HK-2 (cell line): ENCODE measurements around the gene ABCC2.
"Not testable (repeated sequence)": the region's sequence is repeated elsewhere in the genome, so short reads cannot be mapped to it uniquely, and the experiment has no call there.

Experiments
- DNase-seq: peaks from one replicate; pipeline ENCODE4 v3.0.0-alpha.2; 2018; ENCODE audit not compliant: unreplicated experiment

ABCC2 gene

GRCh38 chr10:99852481-99853213 lies 70.2 kb downstream of the ABCC2 start:
- DNase-seq, result no peak

- DNase-seq, result no peak
Measured at GRCh38 chr10:99853655-99854054, 71.2 kb downstream of the ABCC2 start.

GRCh38 chr10:99854860-99855259 lies 72.4 kb downstream of the ABCC2 start:
- DNase-seq, result no peak

DNA sequence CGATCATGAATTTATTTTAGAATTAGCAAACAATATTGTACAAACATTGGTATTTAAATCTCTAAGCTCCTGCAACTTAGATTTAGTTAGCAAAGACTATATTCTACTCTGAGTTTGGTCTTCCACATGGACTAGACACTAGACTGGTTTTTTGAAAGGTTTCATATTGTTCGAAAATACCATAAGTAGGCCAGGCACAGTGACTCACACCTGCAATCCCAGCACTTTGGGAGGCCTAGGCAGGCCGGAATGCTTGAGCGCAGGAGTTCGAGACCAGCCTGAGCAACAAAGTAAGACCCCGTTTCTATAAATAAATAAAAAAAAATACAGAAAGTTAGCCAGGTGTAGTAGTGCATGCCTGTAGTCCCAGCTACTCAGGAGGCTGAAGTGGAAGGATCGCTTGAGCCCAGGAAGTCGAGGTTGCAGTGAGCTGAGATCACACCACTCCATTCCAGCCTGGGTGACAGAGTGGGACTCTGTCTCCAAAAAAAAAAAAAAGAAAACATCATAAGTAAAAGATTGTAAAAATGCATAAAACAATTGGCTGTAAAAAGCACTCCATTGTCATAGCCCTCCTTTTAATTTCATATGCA lies 73.1 kb downstream of the ABCC2 start:
- DNase-seq, result no peak

GRCh38 chr10:99858849-99859248 lies 76.4 kb downstream of the ABCC2 start:
- DNase-seq, result no peak

DNA sequence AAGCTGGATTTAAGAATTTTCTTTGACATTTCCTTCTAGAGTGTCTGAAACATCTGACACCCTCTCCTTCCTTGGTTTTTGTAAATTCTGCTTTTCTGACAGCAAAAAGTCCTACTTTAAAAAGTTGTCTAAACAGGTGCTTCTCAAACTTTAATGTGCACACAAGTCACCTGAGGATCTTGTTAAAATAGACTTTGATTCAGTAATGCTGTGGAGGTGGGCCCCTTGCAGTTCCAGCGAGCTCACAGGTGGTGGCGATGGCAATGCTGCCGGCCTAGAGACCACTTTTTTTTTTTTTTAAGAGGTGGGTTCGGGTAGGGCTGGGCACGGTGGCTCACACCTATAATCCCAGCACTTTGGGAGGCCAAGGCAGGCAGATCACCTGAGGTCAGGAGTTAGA lies 77.1 kb downstream of the ABCC2 start:
- DNase-seq, result no peak

- no peak for DNase-seq
Measured at GRCh38 chr10:99860466-99860865, 78.0 kb downstream of the ABCC2 start.

- DNase-seq, result not testable (repeated sequence)
Measured at GRCh38 chr10:99863535-99864240, 81.2 kb downstream of the ABCC2 start.

- not testable (repeated sequence) for DNase-seq
Measured at GRCh38 chr10:99867250-99867649, 84.8 kb downstream of the ABCC2 start.

DNA sequence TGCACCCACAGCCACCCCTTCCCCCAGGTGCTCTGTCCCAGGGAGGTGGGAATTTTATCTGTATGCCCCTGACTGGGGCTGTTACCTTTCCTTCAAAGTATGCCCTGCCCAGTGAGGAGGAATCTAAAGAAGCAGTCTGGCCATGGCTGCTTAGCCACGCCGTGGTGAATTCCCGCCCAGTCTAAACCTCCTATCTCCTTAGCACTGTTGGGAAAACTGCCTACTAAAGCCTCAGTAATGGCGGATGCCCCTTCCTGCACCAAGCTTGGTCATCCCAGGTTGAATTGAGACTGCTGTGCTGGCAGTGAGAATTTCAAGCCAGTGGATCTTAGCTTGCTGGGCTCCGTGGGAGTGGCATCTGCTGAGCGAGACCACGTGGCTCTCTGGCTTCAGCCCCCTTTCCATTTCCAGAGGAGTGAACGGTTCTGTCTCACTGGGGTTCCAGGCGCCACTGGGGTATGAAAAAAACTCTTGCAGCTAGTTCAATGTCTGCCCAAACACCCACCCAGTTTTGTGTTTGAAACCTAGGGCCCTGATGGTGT lies 87.2 kb downstream of the ABCC2 start:
- DNase-seq, result no peak

- DNase-seq, result no peak
Measured at GRCh38 chr10:99870123-99870730, 87.8 kb downstream of the ABCC2 start.

- no peak for DNase-seq
Measured at GRCh38 chr10:99872367-99873162, 90.1 kb downstream of the ABCC2 start.

DNA sequence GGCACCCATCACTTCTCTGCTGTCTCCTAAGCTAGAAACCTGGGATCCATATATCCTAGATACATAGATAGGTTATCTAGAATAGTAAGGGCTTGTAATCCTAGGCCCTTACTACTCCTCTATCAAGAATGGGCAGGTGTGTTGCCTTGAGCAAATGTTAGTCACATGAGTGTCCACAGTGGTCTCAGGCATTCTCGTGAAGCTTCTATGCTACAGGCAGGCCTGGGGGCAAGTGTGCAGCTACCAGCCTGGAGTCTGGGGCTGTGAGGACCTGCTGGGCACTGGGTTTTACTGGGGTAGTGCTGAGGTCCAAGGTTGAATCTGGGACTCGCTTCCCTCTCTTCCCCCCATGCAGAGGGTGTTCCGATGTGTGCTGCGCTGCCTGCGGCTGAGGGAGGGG lies 91.4 kb downstream of the ABCC2 start:
- no peak for DNase-seq

DNA sequence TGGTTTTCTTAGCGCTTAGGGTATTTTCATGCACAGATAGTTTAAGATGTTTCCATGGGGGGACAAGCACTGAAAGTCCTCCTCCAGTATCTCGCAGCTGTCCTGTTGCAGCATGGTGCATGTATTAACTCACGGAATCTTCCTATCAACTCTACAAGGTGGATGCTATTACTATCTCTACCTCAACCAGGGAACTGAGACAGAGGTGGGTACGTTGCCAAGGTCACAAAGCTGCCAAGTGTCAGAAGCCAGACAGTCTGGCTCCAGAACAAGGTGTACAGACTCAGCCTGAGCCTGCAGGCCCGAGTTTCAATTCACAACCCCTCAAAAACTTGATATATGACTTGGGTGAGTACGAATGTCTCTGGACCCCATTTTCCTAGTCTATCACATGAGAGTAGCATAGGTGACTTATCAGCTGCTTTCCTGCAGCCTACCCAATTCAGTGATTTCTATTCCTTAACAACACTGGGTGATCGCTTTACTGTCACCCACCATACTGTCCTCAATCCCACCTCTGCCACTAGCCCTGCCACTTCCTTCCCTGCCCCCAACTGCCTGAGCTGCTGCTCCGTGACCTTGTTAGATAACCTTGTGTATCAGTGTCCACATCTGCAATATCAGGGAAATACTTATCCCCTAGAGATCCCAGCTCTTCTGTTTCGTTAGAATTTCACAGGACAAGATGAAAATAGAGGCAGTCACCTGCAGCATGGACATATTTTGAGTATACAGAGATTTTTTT lies 92.1 kb downstream of the ABCC2 start:
- no peak for DNase-seq

GRCh38 chr10:99875473-99875872 lies 93.0 kb downstream of the ABCC2 start:
- DNase-seq, result no peak

DNA sequence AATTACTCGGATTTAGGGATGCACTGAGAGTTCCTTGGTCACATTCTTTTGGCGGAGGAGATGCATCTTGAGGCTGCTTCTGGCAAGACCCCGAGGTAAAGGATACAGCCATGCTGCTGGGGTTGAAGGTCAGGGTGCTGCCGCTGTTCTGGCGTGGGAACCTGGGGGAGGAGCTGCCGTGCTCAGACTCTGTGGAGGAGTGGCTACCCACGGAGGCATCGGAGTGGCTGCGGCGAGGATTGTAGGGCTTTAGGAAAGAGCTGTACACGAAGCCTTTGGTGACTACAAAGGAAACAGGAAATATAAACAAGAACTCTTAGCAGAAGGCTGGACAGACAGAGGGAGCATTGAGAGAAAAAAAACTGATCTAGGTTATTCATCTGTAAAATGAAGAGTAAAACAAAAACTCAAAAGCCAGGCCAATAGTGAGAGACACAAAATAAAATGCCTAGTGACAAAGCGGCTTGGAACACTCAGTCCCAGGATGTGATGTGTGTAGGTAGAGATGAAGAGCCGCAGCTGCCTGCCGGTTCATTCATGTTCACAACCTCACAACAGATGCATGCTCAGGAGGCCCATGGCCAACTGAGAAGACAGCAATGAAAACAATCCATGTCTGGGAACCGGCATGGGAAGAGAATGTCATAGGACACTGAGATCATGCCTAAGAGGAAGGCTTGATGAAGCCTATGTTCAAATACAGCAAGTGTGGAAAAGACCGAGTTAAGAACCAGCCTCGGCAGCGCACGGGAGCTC lies 97.8 kb downstream of the ABCC2 start:
- no peak for DNase-seq

DNA sequence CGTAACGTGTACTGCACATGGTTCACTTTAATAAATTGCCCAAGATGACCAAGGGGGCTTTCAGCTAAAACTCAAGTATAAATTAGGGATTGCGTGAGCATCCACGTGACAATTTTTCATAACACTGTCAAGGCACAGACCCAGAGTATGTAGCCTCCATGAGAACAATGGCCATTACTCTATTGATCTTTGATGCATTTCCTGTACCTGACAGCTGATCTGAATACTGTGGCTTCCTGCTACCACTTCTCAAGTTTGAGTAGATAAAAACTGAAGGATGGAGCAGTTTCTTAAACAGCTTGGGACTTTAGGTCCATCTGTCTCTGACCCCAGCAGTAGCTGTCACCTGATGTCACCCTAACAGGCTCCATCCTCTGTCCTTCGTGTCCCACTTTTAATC lies 98.9 kb downstream of the ABCC2 start:
- DNase-seq, result no peak

DNA sequence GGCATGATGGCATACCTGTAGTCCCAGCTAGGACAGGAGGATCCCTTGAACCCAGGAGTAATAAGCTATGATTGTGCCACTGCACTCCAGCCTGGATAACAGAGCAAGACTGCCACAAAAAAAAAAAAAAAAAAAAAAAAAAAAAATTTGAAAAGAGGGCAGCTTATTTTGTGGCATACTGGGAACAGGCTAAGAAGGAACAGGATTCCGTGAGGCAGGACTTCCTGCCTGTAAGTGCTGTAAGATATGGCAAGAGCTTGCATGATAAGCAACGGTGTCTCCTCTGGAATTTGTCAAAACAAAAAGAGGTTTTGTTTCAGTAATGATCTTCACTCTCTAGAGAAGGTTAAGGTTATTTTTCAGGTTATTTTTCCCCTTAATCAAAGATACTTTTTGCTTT lies 101.1 kb downstream of the ABCC2 start:
- no peak for DNase-seq

- DNase-seq, result no peak
Measured at GRCh38 chr10:99888622-99889021, 106.2 kb downstream of the ABCC2 start.

DNA sequence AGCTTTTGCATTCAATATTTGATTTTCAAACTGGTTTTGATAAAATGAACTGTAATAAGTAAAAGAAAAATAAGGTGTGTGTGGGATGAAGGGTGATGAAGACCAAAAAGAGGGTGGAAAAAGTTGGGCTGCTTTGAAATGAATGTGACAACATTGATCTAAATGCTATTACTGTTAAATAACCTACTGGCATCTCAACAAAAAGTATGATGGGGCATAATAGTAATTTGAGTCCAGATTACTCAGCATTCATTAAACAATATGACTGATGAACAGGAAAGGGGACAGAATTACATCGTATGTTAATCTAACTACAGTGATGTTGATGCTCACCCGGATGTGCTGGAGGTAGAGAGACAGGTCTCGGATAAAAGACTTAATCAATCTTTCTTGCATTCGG lies 112.2 kb downstream of the ABCC2 start:
- DNase-seq, result no peak
